ENCODE data around the gene SLC37A4. TPM values are rescaled to one million over a fixed set of nuclear protein-coding genes. Genes with fewer than 3 reads are reported as not detected.
A peak's percentile ranks its signal among the peaks of the same experiment; 100 is the strongest.

The SLC37A4 gene
- total RNA-seq, 1 experiment from 2014 or later: 54.5 TPM

GRCh38 chr11:119029340-119030028 is 1.2 kb downstream of the SLC37A4 start (continued):
- TF ChIP-seq ETV6 (CRISPR knock-in tag; IDR thresholded peaks at IDR 0.05): no peak
- TF ChIP-seq E2F5 (CRISPR knock-in tag; IDR thresholded peaks at IDR 0.05): no peak
- no peak for TF ChIP-seq HMGA2 (CRISPR knock-in tag; IDR thresholded peaks at IDR 0.05)

- CTCF ChIA-PET: no interaction called here
- Mint-ChIP-seq H3K27me3 (ENCODE audit: low read depth) (no peaks in the 10 kb centered on the region), H3K4me1 (peaks cover 19% of the 10 kb centered on the region), H3K27ac (peak overlapping the region; percentile 78), H3K4me3 (peak overlapping the region; percentile 76), H3K36me3 (peaks cover 33% of the 10 kb centered on the region), H3K9me3 (no peaks in the 10 kb centered on the region)
- no peak for ATAC-seq
- POLR2A ChIA-PET: interaction anchor here (1.5 to 1.9 kb wide), 2 partner anchors 9 to 11 kb away, joined by 4 to 5 read pairs; partner anchors contain the start of genes RPS25 and TRAPPC4
- TF ChIP-seq CTCF (IDR thresholded peaks at IDR 0.05): no peak
- no peak for TF ChIP-seq NFE2L1 (CRISPR knock-in tag; IDR thresholded peaks at IDR 0.05)
- no peak for TF ChIP-seq NR3C1 (CRISPR knock-in tag; conservative IDR thresholded peaks at IDR 0.05; ENCODE audit: low read depth)
- TF ChIP-seq ZBTB43 (CRISPR knock-in tag; IDR thresholded peaks at IDR 0.05): no peak
- no peak for TF ChIP-seq CDX4 (CRISPR knock-in tag; IDR thresholded peaks at IDR 0.05; ENCODE audit: borderline replicate concordance)
- no peak for TF ChIP-seq ELF4 (CRISPR knock-in tag; IDR thresholded peaks at IDR 0.05; ENCODE audit: low read depth)
- TF ChIP-seq ZNF512 (CRISPR knock-in tag; IDR thresholded peaks at IDR 0.05; ENCODE audit: borderline replicate concordance): no peak
- no peak for TF ChIP-seq ZNF281 (CRISPR knock-in tag; IDR thresholded peaks at IDR 0.05)
- no peak for TF ChIP-seq RORB (CRISPR knock-in tag; IDR thresholded peaks at IDR 0.05)
- no peak for TF ChIP-seq ATF6 (CRISPR knock-in tag; IDR thresholded peaks at IDR 0.05)
- TF ChIP-seq JAZF1 (CRISPR knock-in tag; IDR thresholded peaks at IDR 0.05): no peak
- TF ChIP-seq CREB1 (CRISPR knock-in tag; IDR thresholded peaks at IDR 0.05): no peak
- TF ChIP-seq ATF2 (CRISPR knock-in tag; IDR thresholded peaks at IDR 0.05; ENCODE audit: borderline replicate concordance, low read depth): no peak
- no peak for TF ChIP-seq FOXJ3 (CRISPR knock-in tag; IDR thresholded peaks at IDR 0.05; ENCODE audit: borderline replicate concordance)
- TF ChIP-seq GRHL2 (CRISPR knock-in tag; IDR thresholded peaks at IDR 0.05; ENCODE audit: insufficient replicate concordance, severe bottlenecking): no peak
- TF ChIP-seq HMGA2 (CRISPR knock-in tag; IDR thresholded peaks at IDR 0.05): no peak
- TF ChIP-seq ATF1 (CRISPR knock-in tag; IDR thresholded peaks at IDR 0.05): no peak
- no peak for TF ChIP-seq ZNF263 (CRISPR knock-in tag; IDR thresholded peaks at IDR 0.05; ENCODE audit: low read depth)
- no peak for TF ChIP-seq RELA (CRISPR knock-in tag; IDR thresholded peaks at IDR 0.05; ENCODE audit: borderline replicate concordance)
- TF ChIP-seq TP53 (CRISPR knock-in tag; IDR thresholded peaks at IDR 0.05): no peak
- DNase-seq (ENCODE audit: low spot score): no peak
Observed at GRCh38 chr11:119029069-119029339, 1.7 kb downstream of the SLC37A4 start.
